HG02884 (cell line): ENCODE measurements around the gene OR1F1.
"Not testable (repeated sequence)": the region's sequence is repeated elsewhere in the genome, so short reads cannot be mapped to it uniquely, and the experiment has no call there.

Source experiments
- ATAC-seq: cut with Tn5 transposase; IDR thresholded peaks from one replicate; pipeline ENCODE4 v1.9.1; 2021; ENCODE audit warnings: mild to moderate bottlenecking, moderate library complexity; ENCODE audit not compliant: unreplicated experiment

The OR1F1 gene

GRCh38 chr16:3171855-3172593 lies 16.0 kb upstream of the OR1F1 start:
- no peak for ATAC-seq

DNA sequence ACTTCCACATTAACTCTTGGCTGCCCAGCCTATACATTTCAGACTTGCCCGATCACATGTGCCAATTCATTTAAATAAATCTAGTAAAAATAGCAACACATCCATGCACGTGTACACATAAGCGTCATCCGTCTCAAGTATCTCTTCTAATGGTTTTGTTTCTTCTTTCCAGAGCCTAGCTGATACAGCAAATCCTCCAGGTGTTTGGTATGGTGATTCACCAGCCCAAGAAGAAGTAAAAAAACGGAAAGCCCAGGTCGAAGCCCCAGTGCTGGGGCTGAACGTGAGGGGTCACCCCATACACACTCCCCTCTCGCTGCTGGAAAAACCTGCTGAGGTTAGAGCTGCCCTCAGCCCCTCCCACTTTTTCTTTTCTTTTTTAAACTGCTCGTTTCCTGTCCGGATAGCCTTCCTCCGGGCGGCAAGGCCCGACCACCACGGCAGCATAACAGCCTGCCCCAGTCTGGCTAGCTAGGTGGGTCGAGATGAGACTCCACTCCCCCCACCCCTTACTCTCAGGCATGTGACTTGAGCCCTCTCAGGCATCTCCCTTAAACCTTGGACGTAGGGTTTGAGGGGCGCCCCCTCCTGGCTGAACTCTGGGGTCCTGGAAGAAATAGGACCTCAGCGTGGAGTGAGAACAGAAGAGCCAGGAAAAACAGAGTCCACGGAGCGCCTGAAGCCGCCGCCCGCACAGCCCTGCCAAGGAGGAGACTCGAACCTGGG lies 13.9 kb upstream of the OR1F1 start:
- no peak for ATAC-seq

GRCh38 chr16:3174618-3175148 lies 13.3 kb upstream of the OR1F1 start:
- ATAC-seq, result no peak

GRCh38 chr16:3175157-3176093 lies 12.6 kb upstream of the OR1F1 start:
- ATAC-seq, result no peak

GRCh38 chr16:3179651-3180050 lies 8.4 kb upstream of the OR1F1 start:
- ATAC-seq, result no peak

DNA sequence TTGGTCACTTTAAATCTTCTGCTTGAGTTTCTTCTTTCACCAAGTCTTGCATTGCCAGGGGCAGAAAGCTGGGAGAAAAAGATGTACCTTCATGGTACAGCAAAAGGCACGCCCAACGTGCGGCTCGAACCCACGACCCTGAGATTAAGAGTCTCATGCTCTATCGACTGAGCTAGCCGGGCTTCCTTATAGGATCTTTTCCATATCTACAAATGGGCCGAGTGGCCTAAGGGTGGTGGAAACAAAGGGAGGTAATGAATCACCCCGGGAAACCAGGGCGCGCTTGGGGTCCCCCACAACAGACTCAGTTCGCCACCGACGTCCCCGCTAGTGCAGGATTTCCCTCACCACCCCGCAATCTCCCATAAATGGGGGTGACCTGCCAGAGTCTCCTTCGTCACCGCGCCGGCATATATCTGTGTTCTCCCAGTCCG lies 7.5 kb upstream of the OR1F1 start:
- ATAC-seq, result no peak

- not testable (repeated sequence) for ATAC-seq
These were observed 5.8 kb upstream of the OR1F1 start for GRCh38 chr16:3182293-3182607.

GRCh38 chr16:3182608-3183444 lies 5.2 kb upstream of the OR1F1 start:
- ATAC-seq, result no peak

- ATAC-seq, result no peak
These were observed 4.4 kb upstream of the OR1F1 start for GRCh38 chr16:3183445-3184139.

GRCh38 chr16:3186946-3187690 lies 886 bp upstream of the OR1F1 start:
- ATAC-seq, result no peak

- ATAC-seq, result no peak
These were observed 596 bp downstream of the OR1F1 start for GRCh38 chr16:3188675-3188924.

- ATAC-seq, result no peak
These were observed 1.2 kb downstream of the OR1F1 start for GRCh38 chr16:3188925-3189825.

GRCh38 chr16:3189869-3190268 lies 1.9 kb downstream of the OR1F1 start:
- ATAC-seq, result no peak

DNA sequence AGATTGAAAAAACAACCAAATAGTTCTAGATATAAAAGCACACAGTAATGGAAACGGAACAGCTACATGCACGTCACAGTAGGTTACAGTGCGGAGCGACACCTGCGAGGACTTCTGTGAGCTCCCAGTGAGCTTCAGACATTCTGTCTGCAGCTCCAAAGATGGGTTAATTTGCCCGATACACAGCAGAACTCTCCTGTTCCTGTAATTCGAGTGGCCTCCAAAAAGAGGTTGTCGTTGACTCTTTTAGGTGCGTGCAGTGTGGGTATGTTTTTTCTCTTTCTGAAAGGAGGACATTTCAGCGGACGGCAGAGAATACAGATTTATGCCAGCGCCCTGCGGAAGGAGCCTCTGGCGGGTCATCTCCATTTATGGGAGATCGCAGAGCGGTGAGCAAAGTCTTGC lies 2.9 kb downstream of the OR1F1 start:
- ATAC-seq, result no peak

GRCh38 chr16:3192476-3193019 lies 4.5 kb downstream of the OR1F1 start:
- no peak for ATAC-seq

DNA sequence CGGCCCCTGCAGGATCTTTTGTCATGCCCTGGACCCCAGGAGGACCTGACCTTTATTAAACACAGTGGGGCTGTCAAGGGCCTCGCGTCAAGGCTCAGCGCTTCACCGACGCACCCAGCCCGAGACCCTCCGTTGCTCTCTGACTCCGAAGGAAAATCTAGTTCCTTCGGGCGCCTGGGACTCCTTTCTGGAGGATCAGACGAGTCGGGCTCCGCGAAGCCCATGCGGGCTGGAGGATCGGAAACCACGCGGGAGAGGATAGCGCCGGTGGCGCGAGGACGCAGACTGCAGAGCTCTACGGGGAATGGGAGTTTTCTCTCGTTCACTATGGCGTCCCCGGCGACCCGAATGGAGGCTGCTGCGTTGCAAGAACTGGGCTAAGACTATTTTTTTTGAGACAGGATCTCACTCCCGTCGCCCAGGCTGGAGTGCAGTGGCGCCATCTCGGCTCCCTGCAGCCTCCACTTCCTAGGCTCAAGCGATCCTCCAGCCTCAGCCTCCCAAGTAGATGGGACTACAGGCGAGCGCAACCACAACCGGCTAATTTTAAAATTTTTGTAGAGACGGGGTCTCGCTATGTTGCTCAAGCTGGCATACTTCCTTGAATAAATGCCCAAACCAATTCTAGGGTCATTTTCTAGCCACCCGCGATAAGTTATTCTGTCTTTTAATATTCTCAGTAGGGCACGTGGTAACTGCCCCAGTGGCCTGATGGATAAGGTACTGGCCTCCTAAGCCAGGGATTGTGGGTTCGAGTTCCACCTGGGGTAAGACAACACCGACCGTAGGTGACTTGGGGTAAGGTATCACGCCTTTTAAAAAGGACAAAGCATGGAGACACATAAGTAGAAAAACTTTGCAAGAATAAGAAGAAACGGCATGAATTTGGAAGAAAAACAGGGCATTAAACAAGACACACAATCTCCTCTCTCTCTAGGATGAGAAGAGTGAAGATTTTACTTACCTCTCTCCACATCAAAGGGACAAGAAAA lies 5.5 kb downstream of the OR1F1 start:
- ATAC-seq, result no peak

DNA sequence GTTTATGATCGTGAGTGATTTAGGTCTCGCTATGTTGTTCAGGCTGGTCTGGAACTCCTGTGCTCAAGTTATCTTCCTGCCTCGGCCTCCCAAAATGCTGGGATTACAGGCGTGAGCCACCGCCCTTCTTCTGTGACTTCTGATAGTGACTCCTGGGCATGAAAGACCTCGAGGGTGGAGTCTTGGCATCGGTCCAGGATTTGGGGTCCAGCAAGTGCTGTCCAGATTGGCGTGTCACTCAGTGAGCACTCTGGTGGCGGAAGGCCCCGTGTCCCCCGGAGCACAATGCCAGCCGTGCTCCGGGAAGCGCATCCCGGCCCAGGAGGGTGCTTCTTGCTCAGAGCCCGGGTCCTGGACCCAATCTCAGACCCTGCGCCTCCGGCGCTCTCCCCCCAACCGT lies 6.8 kb downstream of the OR1F1 start:
- no peak for ATAC-seq
